Measurements from ENCODE around the gene PABPC1L.

PABPC1L gene

GRCh38 chr20:44967207-44967807 is 57.4 kb downstream of the PABPC1L start:
- Histone ChIP-seq H3K36me3 (ENCODE audit: control insufficient read depth, low read length) (peaks cover 52% of the 10 kb centered on the region), H3K9me2 (replicated peaks; ENCODE audit: control insufficient read depth, low read length) (no peaks in the 10 kb centered on the region), H3K79me2 (ENCODE audit: control insufficient read depth, low read length) (peaks cover 68% of the 10 kb centered on the region), H3K9me3 (ENCODE audit: control insufficient read depth, insufficient read depth, low read length) (no peaks in the 10 kb centered on the region), H3K4me2 (ENCODE audit: low read length) (peak overlapping the region; percentile 89), H3K4me1 (ENCODE audit: control insufficient read depth, low read length) (peaks cover 67% of the 10 kb centered on the region), H3K27me3 (ENCODE audit: control insufficient read depth, low read length) (no peaks in the 10 kb centered on the region), H3K4me3 (ENCODE audit: low read length) (peak overlapping the region; percentile 95), H4K20me1 (ENCODE audit: control insufficient read depth, insufficient read depth, low read depth, low read length) (peaks cover 8% of the 10 kb centered on the region; the same call in 1 of the 2 replicates), H3F3A (ENCODE audit: control insufficient read depth, insufficient read depth) (peaks cover 20% of the 10 kb centered on the region), H3K27ac (ENCODE audit: low read depth, low read length) (peak overlapping the region; percentile 88)
- TF ChIP-seq EZH2phosphoT487 (IDR thresholded peaks at IDR 0.05; ENCODE audit: borderline replicate concordance, low read length) = no peak
- TF ChIP-seq CTCF (IDR thresholded peaks at IDR 0.05; ENCODE audit: low read depth, low read length, poor library complexity, severe bottlenecking) = no peak

- Histone ChIP-seq H3K36me3 (ENCODE audit: control insufficient read depth, low read length) (peaks cover 72% of the 10 kb centered on the region), H3K4me1 (ENCODE audit: control insufficient read depth, low read length) (peaks cover 53% of the 10 kb centered on the region), H3K27ac (ENCODE audit: low read depth, low read length) (peak overlapping the region; percentile 88), H3K27me3 (ENCODE audit: control insufficient read depth, low read length) (no peaks in the 10 kb centered on the region), H3K9me3 (ENCODE audit: control insufficient read depth, insufficient read depth, low read length) (no peaks in the 10 kb centered on the region), H3K4me2 (ENCODE audit: low read length) (peak overlapping the region; percentile 89), H3K4me3 (ENCODE audit: low read length) (peak overlapping the region; percentile 95), H4K20me1 (ENCODE audit: control insufficient read depth, insufficient read depth, low read depth, low read length) (peaks cover 8% of the 10 kb centered on the region; the same call in 1 of the 2 replicates), H3K9me2 (replicated peaks; ENCODE audit: control insufficient read depth, low read length) (no peaks in the 10 kb centered on the region), H3F3A (ENCODE audit: control insufficient read depth, insufficient read depth) (peaks cover 23% of the 10 kb centered on the region), H3K79me2 (ENCODE audit: control insufficient read depth, low read length) (peaks cover 87% of the 10 kb centered on the region)
- TF ChIP-seq EZH2phosphoT487 (IDR thresholded peaks at IDR 0.05; ENCODE audit: borderline replicate concordance, low read length) (no peak), CTCF (IDR thresholded peaks at IDR 0.05; ENCODE audit: low read depth, low read length, poor library complexity, severe bottlenecking) (no peak)
These were observed 59.5 kb downstream of the PABPC1L start for GRCh38 chr20:44969300-44969894.

GRCh38 chr20:44970243-44970757 is 60.4 kb downstream of the PABPC1L start:
- peaks cover 80% of the 10 kb centered on the region for H3K36me3 ChIP-seq (ENCODE audit: control insufficient read depth, low read length)
- no peaks in the 10 kb centered on the region for H3K9me2 ChIP-seq (replicated peaks; ENCODE audit: control insufficient read depth, low read length)
- H4K20me1 ChIP-seq (ENCODE audit: control insufficient read depth, insufficient read depth, low read depth, low read length) = peaks cover 8% of the 10 kb centered on the region; the same call in 1 of the 2 replicates
- H3K27me3 ChIP-seq (ENCODE audit: control insufficient read depth, low read length) = no peaks in the 10 kb centered on the region
- H3K4me3 ChIP-seq (ENCODE audit: low read length) = peak overlapping the region; percentile 95
- H3K27ac ChIP-seq (ENCODE audit: low read depth, low read length) = peak overlapping the region; percentile 88
- H3K4me1 ChIP-seq (ENCODE audit: control insufficient read depth, low read length) = peaks cover 46% of the 10 kb centered on the region
- TF ChIP-seq CTCF (IDR thresholded peaks at IDR 0.05; ENCODE audit: low read depth, low read length, poor library complexity, severe bottlenecking) (no peak), EZH2phosphoT487 (IDR thresholded peaks at IDR 0.05; ENCODE audit: borderline replicate concordance, low read length) (no peak)
- H3F3A ChIP-seq (ENCODE audit: control insufficient read depth, insufficient read depth) = peaks cover 20% of the 10 kb centered on the region
- peak overlapping the region; percentile 89 for H3K4me2 ChIP-seq (ENCODE audit: low read length)
- H3K9me3 ChIP-seq (ENCODE audit: control insufficient read depth, insufficient read depth, low read length) = no peaks in the 10 kb centered on the region
- peaks cover 96% of the 10 kb centered on the region for H3K79me2 ChIP-seq (ENCODE audit: control insufficient read depth, low read length)

Measured in DOHH2 (cell line).